Prostate gland (tissue), 2 donors: ENCODE results near the gene ANKRD30B.
"Not testable (repeated sequence)": the region's sequence is repeated elsewhere in the genome, so short reads cannot be mapped to it uniquely, and the experiment has no call there.

ENCODE experiments used
- CTCF ChIP-seq, 4 experiments: fragments of 200-600 bp in 2 of 4; fragments of 450-650 bp in 2 of 4; sonication (generic) in 2 of 4; IDR thresholded peaks; 1 replicate in 3 of 4; 2 replicates in 1 of 4; pipeline ENCODE4 v1.5.1; 2016 to 2019; ENCODE audit warnings: antibody characterized with exemption in 4 of 4, mild to moderate bottlenecking in 2 of 4, moderate library complexity in 2 of 4
- POLR2A ChIP-seq: fragments of 450-650 bp; IDR thresholded peaks from one replicate; pipeline ENCODE4 v1.6.1; 2016; ENCODE audit warnings: antibody characterized with exemption, mild to moderate bottlenecking
- POLR2AphosphoS5 ChIP-seq: sonication (generic); formaldehyde crosslinking; IDR thresholded peaks from one replicate; pipeline ENCODE4 v1.6.1; 2017; ENCODE audit warnings: antibody characterized with exemption

- not testable (repeated sequence) for TF ChIP-seq CTCF (IDR thresholded peaks at IDR 0.05); POLR2A; POLR2AphosphoS5
Measured at GRCh38 chr18:14855634-14856033, 107.7 kb downstream of the ANKRD30B start.
